Natural killer cell (primary cell): Measurements from ENCODE around the gene WWC2. TPM values are rescaled to one million over a fixed set of nuclear protein-coding genes. Genes with fewer than 3 reads are reported as not detected.

Source experiments
- ATAC-seq, 3 donors: fragments of 150-1000 bp in 2 of 3; fragments of 200-7000 bp in 1 of 3; cut with Tn5 transposase; 1 replicate in 1 of 3; 2 replicates in 2 of 3; pipeline ENCODE4 v1.10.0; 2021; ENCODE audit warnings: mild to moderate bottlenecking in 2 of 3, moderate library complexity in 2 of 3
- DNase-seq, 2 donors: peaks; one replicate each; pipeline versions ENCODE4 v3.0.0 to v3.0.0-alpha.2; 2013 to 2021; ENCODE audit warnings: mixed read lengths in 1 of 2
- H3K27ac ChIP-seq: one replicate; pipeline ENCODE4 v1.5.1; 2013; ENCODE audit warnings: mild to moderate bottlenecking, low read length
- H3K27me3 ChIP-seq: one replicate; pipeline ENCODE4 v1.6.1; 2013; ENCODE audit warnings: low read length; ENCODE audit not compliant: control insufficient read depth, insufficient read depth
- H3K36me3 ChIP-seq: one replicate; pipeline ENCODE4 v1.6.1; 2013; ENCODE audit warnings: low read length; ENCODE audit not compliant: control insufficient read depth, insufficient read depth
- H3K4me1 ChIP-seq: one replicate; pipeline ENCODE4 v1.6.1; 2013; ENCODE audit warnings: low read length; ENCODE audit not compliant: control insufficient read depth, insufficient read depth
- H3K4me3 ChIP-seq: one replicate; pipeline ENCODE4 v1.5.1; 2013; ENCODE audit warnings: low read length
- H3K9me3 ChIP-seq: one replicate; pipeline ENCODE4 v1.6.1; 2013; ENCODE audit warnings: low read length; ENCODE audit not compliant: control insufficient read depth, insufficient read depth
- H3K27ac Mint-ChIP-seq, 2 donors: one replicate each; pipeline ENCODE4 v1.8.0; 2022; ENCODE audit warnings: mild to moderate bottlenecking in 2 of 2, mixed read lengths in 2 of 2, moderate library complexity in 1 of 2
- H3K27me3 Mint-ChIP-seq, 2 donors: one replicate each; pipeline ENCODE4 v1.8.0; 2022; ENCODE audit warnings: low read depth in 2 of 2, mixed read lengths in 2 of 2
- H3K36me3 Mint-ChIP-seq: one replicate; pipeline ENCODE4 v1.8.0; 2022; ENCODE audit warnings: mixed read lengths
- H3K4me1 Mint-ChIP-seq, 2 donors: one replicate each; pipeline ENCODE4 v1.8.0; 2022; ENCODE audit warnings: mixed read lengths in 2 of 2
- H3K4me3 Mint-ChIP-seq: one replicate; pipeline ENCODE4 v1.8.0; 2022; ENCODE audit warnings: mild to moderate bottlenecking, moderate library complexity, mixed read lengths
- H3K9me3 Mint-ChIP-seq, 2 donors: one replicate each; pipeline ENCODE4 v1.8.0; 2022; ENCODE audit warnings: mixed read lengths in 2 of 2
- CTCF ChIP-seq: fragments of 200-600 bp; IDR thresholded peaks from one replicate; pipeline ENCODE4 v1.8.0; 2022; ENCODE audit warnings: antibody characterized with exemption
- WGBS: methylation state at CpG from one replicate; pipeline ENCODE4 v1.1.7; 2013; ENCODE audit warnings: missing lambda C conversion rate; ENCODE audit not compliant: insufficient coverage; 5-methylcytosine and 5-hydroxymethylcytosine counted together
- intact Hi-C: fragments of 100-400 bp; cut with micrococcal nuclease; formaldehyde crosslinking; loops from one replicate; pipeline ENCODE4 v1.14.2; 2022
- total RNA-seq, 4 donors: library from RNA; stranded (reverse); fragments of 120-200 nt in 1 of 4; gene quantifications; one replicate each; pipeline versions ENCODE4 v1.2.3 to v1.2.4, GENCODE V29; 2013 to 2022

The WWC2 gene
- total RNA-seq, 3 donors from 2014 or later (not counting 1 experiment from before 2014, with no cell fraction given), result 8.2 to 22.7 (median 9.2) TPM

DNA sequence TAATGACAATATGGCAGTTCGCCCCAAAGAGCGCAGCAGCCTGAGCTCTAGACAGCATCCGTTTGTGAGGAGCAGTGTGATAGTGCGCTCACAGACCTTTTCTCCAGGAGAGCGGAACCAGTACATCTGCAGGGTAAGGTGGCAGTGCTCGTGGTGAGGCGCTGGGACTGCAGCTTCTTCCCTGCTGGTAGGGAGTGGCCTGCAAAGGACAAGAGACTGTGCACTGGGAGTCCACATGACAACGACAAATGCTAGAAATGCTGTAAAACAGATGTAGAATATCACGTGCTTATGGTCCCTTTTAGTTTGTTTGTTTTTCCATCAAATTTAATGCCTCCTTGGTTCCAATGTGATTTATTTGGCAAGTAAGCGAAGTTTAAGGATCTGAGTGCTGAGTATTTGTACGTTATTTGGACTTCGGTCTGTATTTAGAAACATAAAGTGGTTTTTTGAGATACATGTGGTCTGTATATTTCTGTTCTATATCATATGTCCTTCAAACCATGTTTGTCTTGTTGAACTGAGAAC, 185.3 kb downstream of the WWC2 start:
- no peaks in the 10 kb centered on the region for H3K36me3 Mint-ChIP-seq
- peaks cover 0 to 2% of the 10 kb centered on the region in 2 donors for H3K27me3 Mint-ChIP-seq
- no peaks in the 10 kb centered on the region for H3K9me3 Mint-ChIP-seq
- no peak overlapping the region for H3K27ac ChIP-seq
- no peak for TF ChIP-seq CTCF
- intact Hi-C loops, result no loop called here
- H3K4me1 ChIP-seq, result no peaks in the 10 kb centered on the region
- H3K4me1 Mint-ChIP-seq, result no peaks in the 10 kb centered on the region
- H3K4me3 Mint-ChIP-seq, result no peak overlapping the region
- peaks cover 2% of the 10 kb centered on the region for H3K36me3 ChIP-seq
- no peaks in the 10 kb centered on the region for H3K27me3 ChIP-seq
- DNase-seq, result no peak
- WGBS, result 91% methylated on average over 12 of the region's 12 CpGs
- no peak overlapping the region for H3K27ac Mint-ChIP-seq
- ATAC-seq, result no peak
- no peak overlapping the region for H3K4me3 ChIP-seq
- H3K9me3 ChIP-seq, result no peaks in the 10 kb centered on the region

DNA sequence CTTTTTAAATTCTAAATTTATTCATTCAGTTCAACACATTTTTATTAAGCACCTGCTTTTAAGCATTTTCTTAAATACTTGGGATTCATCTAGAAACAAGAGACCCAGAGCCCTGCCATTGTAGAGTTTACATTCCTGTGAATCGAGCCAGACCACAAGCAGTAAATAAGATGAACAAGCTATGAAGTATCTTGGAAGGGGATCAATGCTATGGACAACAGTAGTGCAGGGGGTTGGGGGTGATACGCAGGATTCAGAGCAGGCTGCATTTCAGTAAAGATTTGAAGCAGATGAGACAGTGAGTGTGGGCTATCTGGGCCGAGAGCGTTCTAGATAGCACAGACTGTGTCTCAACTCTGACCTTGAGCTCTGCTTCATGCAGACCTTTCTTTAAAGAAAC, 185.9 kb downstream of the WWC2 start:
- Histone ChIP-seq H3K4me3 (no peak overlapping the region), H3K9me3 (no peaks in the 10 kb centered on the region), H3K27ac (no peak overlapping the region), H3K36me3 (peaks cover 2% of the 10 kb centered on the region), H3K4me1 (no peaks in the 10 kb centered on the region), H3K27me3 (no peaks in the 10 kb centered on the region)
- intact Hi-C loops, result no loop called here
- H3K4me1 Mint-ChIP-seq, result no peaks in the 10 kb centered on the region
- WGBS, result 84% methylated on average over 3 of the region's 4 CpGs
- H3K36me3 Mint-ChIP-seq, result no peaks in the 10 kb centered on the region
- no peak for ATAC-seq
- no peak for DNase-seq
- peaks cover 0 to 2% of the 10 kb centered on the region in 2 donors for H3K27me3 Mint-ChIP-seq
- no peak overlapping the region for H3K4me3 Mint-ChIP-seq
- H3K27ac Mint-ChIP-seq, result no peak overlapping the region
- no peaks in the 10 kb centered on the region for H3K9me3 Mint-ChIP-seq
- no peak for TF ChIP-seq CTCF

- WGBS, result 89% methylated on average over 7 of the region's 7 CpGs
- no peak overlapping the region for H3K4me3 ChIP-seq
- H3K36me3 Mint-ChIP-seq, result no peaks in the 10 kb centered on the region
- ATAC-seq, result no peak
- H3K36me3 ChIP-seq, result peaks cover 2% of the 10 kb centered on the region
- no peak overlapping the region for H3K27ac Mint-ChIP-seq
- intact Hi-C loops, result no loop called here
- no peaks in the 10 kb centered on the region for H3K9me3 Mint-ChIP-seq
- H3K9me3 ChIP-seq, result no peaks in the 10 kb centered on the region
- no peaks in the 10 kb centered on the region for H3K4me1 Mint-ChIP-seq
- no peaks in the 10 kb centered on the region for H3K4me1 ChIP-seq
- no peaks in the 10 kb centered on the region for H3K27me3 ChIP-seq
- no peak overlapping the region for H3K4me3 Mint-ChIP-seq
- no peak for DNase-seq
- no peaks in the 10 kb centered on the region for H3K27me3 Mint-ChIP-seq
- H3K27ac ChIP-seq, result no peak overlapping the region
- no peak for TF ChIP-seq CTCF
These were observed 186.8 kb downstream of the WWC2 start for GRCh38 chr4:183285886-183286285.

DNA sequence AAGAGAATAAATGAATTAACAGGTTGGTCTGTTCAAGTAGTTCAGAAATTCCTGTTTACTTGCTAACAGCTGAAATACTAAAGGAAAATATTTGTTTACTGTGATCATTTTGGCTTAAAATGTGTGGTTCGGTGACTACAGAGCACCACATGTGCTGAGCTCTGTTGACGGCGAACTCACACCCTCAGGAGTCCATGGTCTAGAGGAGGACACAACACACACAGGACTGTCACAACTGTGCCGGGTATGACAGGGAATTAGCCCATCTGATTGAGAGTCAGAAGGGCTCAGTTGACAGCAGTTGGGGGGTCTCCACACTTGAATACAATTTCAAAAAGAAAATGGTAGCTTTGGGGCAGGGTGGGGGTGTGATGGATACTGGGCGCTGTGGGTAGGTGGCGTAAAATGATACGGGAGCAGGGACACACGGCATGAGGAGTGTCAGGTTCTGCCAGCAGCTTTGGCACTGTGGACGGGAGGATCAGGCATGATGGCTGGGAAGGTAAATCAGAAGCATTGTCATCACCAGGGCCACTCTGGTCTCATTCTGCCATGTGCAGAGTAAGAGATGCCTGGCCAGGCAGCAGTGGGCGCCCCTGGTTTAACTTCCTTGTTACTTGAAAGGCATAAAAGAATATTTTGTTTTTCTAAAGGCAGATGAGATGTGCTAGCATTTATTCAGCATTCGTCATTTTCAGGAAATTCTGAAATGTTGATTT, 187.7 kb downstream of the WWC2 start:
- H3K27ac Mint-ChIP-seq, result no peak overlapping the region

More for the DNA sequence above, 187.7 kb downstream of the WWC2 start:
- 88% methylated on average over 11 of the region's 11 CpGs for WGBS
- intact Hi-C loops, result no loop called here
- Mint-ChIP-seq H3K27me3 (no peaks in the 10 kb centered on the region), H3K9me3 (no peaks in the 10 kb centered on the region), H3K4me3 (no peak overlapping the region), H3K4me1 (no peaks in the 10 kb centered on the region), H3K36me3 (no peaks in the 10 kb centered on the region)
- no peak overlapping the region for H3K27ac ChIP-seq
- DNase-seq (no peak), ATAC-seq (no peak)
- H3K4me3 ChIP-seq, result no peak overlapping the region
- no peaks in the 10 kb centered on the region for H3K27me3 ChIP-seq
- no peaks in the 10 kb centered on the region for H3K4me1 ChIP-seq
- no peaks in the 10 kb centered on the region for H3K9me3 ChIP-seq
- TF ChIP-seq CTCF, result no peak
- H3K36me3 ChIP-seq, result peaks cover 2% of the 10 kb centered on the region
